Activated CD4-positive, alpha-beta T cell treated with anti-CD3 and anti-CD28 coated beads for 36 hours (primary cell): ENCODE results near the gene TSPAN6. TPM values are rescaled to one million over a fixed set of nuclear protein-coding genes. Genes with fewer than 3 reads are reported as not detected.
A peak's percentile ranks its signal among the peaks of the same experiment; 100 is the strongest.

Source experiments
- ATAC-seq: fragments of 200-7000 bp; cut with Tn5 transposase; one replicate; pipeline ENCODE4 v1.10.0; 2021; ENCODE audit warnings: mild to moderate bottlenecking, moderate library complexity
- CTCF ChIA-PET: fragments of 350-600 bp; sonication (Branson Sonifier 250); formaldehyde crosslinking; loops from one replicate; lab custom pipeline; 2021; ENCODE audit warnings: antibody characterized with exemption; lab: Charles Lee
- POLR2A ChIA-PET: fragments of 350-600 bp; sonication (Branson Sonifier 250); formaldehyde crosslinking; loops from one replicate; lab custom pipeline; 2021; ENCODE audit warnings: antibody characterized with exemption, inconsistent platforms; lab: Charles Lee
- DNase-seq: peaks from one replicate; pipeline ENCODE4 v3.0.0-alpha.2; 2020
- H3K27ac Mint-ChIP-seq: one replicate; pipeline ENCODE4 v1.8.0; 2021; ENCODE audit warnings: mixed read lengths
- H3K27me3 Mint-ChIP-seq: one replicate; pipeline ENCODE4 v1.8.0; 2021; ENCODE audit warnings: mixed read lengths
- H3K36me3 Mint-ChIP-seq: one replicate; pipeline ENCODE4 v1.8.0; 2021; ENCODE audit warnings: low read depth, mixed read lengths
- H3K4me1 Mint-ChIP-seq: one replicate; pipeline ENCODE4 v1.8.0; 2021; ENCODE audit warnings: mixed read lengths
- H3K4me3 Mint-ChIP-seq: one replicate; pipeline ENCODE4 v1.8.0; 2021; ENCODE audit warnings: mild to moderate bottlenecking, moderate library complexity, mixed read lengths
- H3K9me3 Mint-ChIP-seq: one replicate; pipeline ENCODE4 v1.8.0; 2021; ENCODE audit warnings: low read depth, mixed read lengths
- intact Hi-C, 2 experiments: fragments of 100-400 bp; cut with DNase I in 1 of 2; cut with micrococcal nuclease in 1 of 2; formaldehyde crosslinking; loops; one replicate each; pipeline versions ENCODE4 v1.14.2 to v1.15.1; 2022 to 2024; cut with DNase I, micrococcal nuclease
- total RNA-seq, 2 experiments: library from RNA; stranded (reverse); gene quantifications; one replicate each; pipeline ENCODE4 v1.2.3, GENCODE V29; 2021

TSPAN6 gene
- under 1 TPM; 0.41 to 0.47 TPM for total RNA-seq

GRCh38 chrX:100636321-100636991, at the start of gene TSPAN6:
Gene TSPAN6, minus strand, starts transcription at chrX:100636806. Its CDS starts 112 bp downstream, at chrX:100636694.
- intact Hi-C loops: loop anchor here in 1 of 2 experiments (1.0 kb wide), 2 partner anchors 21 to 123 kb away; no protein-coding TSS in a partner anchor
- DNase-seq (peak; percentile 84), ATAC-seq (peak; percentile 100)
- CTCF ChIA-PET: interaction anchor here (0.6 to 1.7 kb wide), 6 partner anchors 21 to 651 kb away, joined by 3 to 6 read pairs (median 4); no protein-coding TSS in a partner anchor
- POLR2A ChIA-PET: no interaction called here
- Mint-ChIP-seq H3K27me3 (peaks cover 8% of the 10 kb centered on the region), H3K27ac (peak within 1 kb of the TSS; percentile 83), H3K36me3 (no peaks in the 10 kb centered on the region), H3K4me3 (peak within 1 kb of the TSS; percentile 75), H3K4me1 (peaks cover 6% of the 10 kb centered on the region), H3K9me3 (no peaks in the 10 kb centered on the region)

GRCh38 chrX:100685997-100686305, 49.3 kb upstream of the TSPAN6 start:
- Mint-ChIP-seq H3K27ac (no peak overlapping the region), H3K27me3 (peaks cover 3% of the 10 kb centered on the region), H3K4me1 (peaks cover 13% of the 10 kb centered on the region), H3K4me3 (no peak overlapping the region), H3K9me3 (no peaks in the 10 kb centered on the region), H3K36me3 (no peaks in the 10 kb centered on the region)
- ChIA-PET CTCF (interaction anchor here (0.6 to 11.2 kb wide), 6 partner anchors 14 to 509 kb away, joined by 3 to 134 read pairs (median 5); no protein-coding TSS in a partner anchor), POLR2A (no interaction called here)
- intact Hi-C loops: loop anchor here (1.0 to 2.0 kb wide), 3 partner anchors 82 to 601 kb away; no protein-coding TSS in a partner anchor
- no peak for DNase-seq
- ATAC-seq: no peak

GRCh38 chrX:100685284-100685996, 48.8 kb upstream of the TSPAN6 start:
- ATAC-seq: peak; percentile 84
- H3K9me3 Mint-ChIP-seq: no peaks in the 10 kb centered on the region
- peak; percentile 75 for DNase-seq
- no peak overlapping the region for H3K4me3 Mint-ChIP-seq
- H3K4me1 Mint-ChIP-seq: peaks cover 13% of the 10 kb centered on the region
- ChIA-PET POLR2A (no interaction called here), CTCF (interaction anchor here (0.6 to 11.2 kb wide), 13 partner anchors 11 to 510 kb away, joined by 3 to 134 read pairs (median 4); no protein-coding TSS in a partner anchor)
- no peak overlapping the region for H3K27ac Mint-ChIP-seq
- intact Hi-C loops: loop anchor here (1.0 to 2.0 kb wide), 3 partner anchors 83 to 602 kb away; no protein-coding TSS in a partner anchor
- no peaks in the 10 kb centered on the region for H3K36me3 Mint-ChIP-seq
- H3K27me3 Mint-ChIP-seq: peaks cover 3% of the 10 kb centered on the region

GRCh38 chrX:100682939-100683338, 46.3 kb upstream of the TSPAN6 start:
- DNase-seq (no peak), ATAC-seq (no peak)
- Mint-ChIP-seq H3K27ac (no peak overlapping the region), H3K9me3 (no peaks in the 10 kb centered on the region), H3K27me3 (no peaks in the 10 kb centered on the region), H3K4me1 (peaks cover 13% of the 10 kb centered on the region), H3K36me3 (no peaks in the 10 kb centered on the region), H3K4me3 (no peak overlapping the region)
- intact Hi-C loops: no loop called here
- ChIA-PET CTCF (interaction anchor here (1.3 to 11.2 kb wide), 3 partner anchors 34 to 85 kb away, joined by 3 to 134 read pairs (median 5); partner anchors contain the start of gene TSPAN6), POLR2A (no interaction called here)

- Mint-ChIP-seq H3K4me3 (no peak overlapping the region), H3K36me3 (no peaks in the 10 kb centered on the region), H3K27ac (no peak overlapping the region), H3K4me1 (peaks cover 5% of the 10 kb centered on the region), H3K27me3 (no peaks in the 10 kb centered on the region), H3K9me3 (no peaks in the 10 kb centered on the region)
- CTCF ChIA-PET: interaction anchor here (1.0 to 11.2 kb wide), 2 partner anchors 10 to 87 kb away, joined by 3 to 134 read pairs; no protein-coding TSS in a partner anchor
- ATAC-seq (no peak), DNase-seq (no peak)
- POLR2A ChIA-PET: no interaction called here
- intact Hi-C loops: no loop called here
Measured at GRCh38 chrX:100681599-100681998, 45.0 kb upstream of the TSPAN6 start.

GRCh38 chrX:100680756-100681155, 44.1 kb upstream of the TSPAN6 start:
- POLR2A ChIA-PET: no interaction called here
- ATAC-seq (no peak), DNase-seq (no peak)
- intact Hi-C loops: no loop called here
- H3K9me3 Mint-ChIP-seq: no peaks in the 10 kb centered on the region
- H3K27me3 Mint-ChIP-seq: no peaks in the 10 kb centered on the region
- H3K27ac Mint-ChIP-seq: no peak overlapping the region
- CTCF ChIA-PET: interaction anchor here (1.0 to 11.2 kb wide), 2 partner anchors 9 to 87 kb away, joined by 3 to 134 read pairs; no protein-coding TSS in a partner anchor
- H3K4me1 Mint-ChIP-seq: peaks cover 4% of the 10 kb centered on the region
- no peaks in the 10 kb centered on the region for H3K36me3 Mint-ChIP-seq
- H3K4me3 Mint-ChIP-seq: no peak overlapping the region

- DNase-seq (no peak), ATAC-seq (no peak)
- Mint-ChIP-seq H3K4me3 (no peak overlapping the region), H3K9me3 (no peaks in the 10 kb centered on the region), H3K36me3 (no peaks in the 10 kb centered on the region), H3K27me3 (no peaks in the 10 kb centered on the region), H3K4me1 (peaks cover 9% of the 10 kb centered on the region), H3K27ac (no peak overlapping the region)
- intact Hi-C loops: no loop called here
- ChIA-PET POLR2A (no interaction called here), CTCF (no interaction called here)
Measured at GRCh38 chrX:100677611-100678181, 41.1 kb upstream of the TSPAN6 start.

- intact Hi-C loops: no loop called here
- no peaks in the 10 kb centered on the region for H3K27me3 Mint-ChIP-seq
- no peak overlapping the region for H3K27ac Mint-ChIP-seq
- POLR2A ChIA-PET: no interaction called here
- no peaks in the 10 kb centered on the region for H3K36me3 Mint-ChIP-seq
- ATAC-seq (no peak), DNase-seq (no peak)
- H3K4me3 Mint-ChIP-seq: no peak overlapping the region
- H3K4me1 Mint-ChIP-seq: peaks cover 9% of the 10 kb centered on the region
- CTCF ChIA-PET: interaction anchor here (1.1 to 2.1 kb wide), 3 partner anchors 10 to 94 kb away, joined by 3 to 8 read pairs (median 5); no protein-coding TSS in a partner anchor
- no peaks in the 10 kb centered on the region for H3K9me3 Mint-ChIP-seq
Measured at GRCh38 chrX:100674705-100675104, 38.1 kb upstream of the TSPAN6 start.

GRCh38 chrX:100673397-100673953, 36.9 kb upstream of the TSPAN6 start:
- H3K27ac Mint-ChIP-seq: no peak overlapping the region
- CTCF ChIA-PET: interaction anchor here (0.6 to 1.6 kb wide), 4 partner anchors 21 to 564 kb away, joined by 3 to 9 read pairs (median 4); no protein-coding TSS in a partner anchor
- intact Hi-C loops: no loop called here

GRCh38 chrX:100672966-100673365, 36.4 kb upstream of the TSPAN6 start:
- intact Hi-C loops: no loop called here
- no peaks in the 10 kb centered on the region for H3K36me3 Mint-ChIP-seq
- ChIA-PET POLR2A (no interaction called here), CTCF (interaction anchor here (0.6 to 1.6 kb wide), 5 partner anchors 12 to 564 kb away, joined by 3 to 9 read pairs (median 5); no protein-coding TSS in a partner anchor)
- H3K4me1 Mint-ChIP-seq: peaks cover 9% of the 10 kb centered on the region
- ATAC-seq (no peak), DNase-seq (no peak)
- H3K4me3 Mint-ChIP-seq: no peak overlapping the region
- no peak overlapping the region for H3K27ac Mint-ChIP-seq
- H3K9me3 Mint-ChIP-seq: no peaks in the 10 kb centered on the region
- no peaks in the 10 kb centered on the region for H3K27me3 Mint-ChIP-seq

More at GRCh38 chrX:100673397-100673953, 36.9 kb upstream of the TSPAN6 start:
- Mint-ChIP-seq H3K27me3 (no peaks in the 10 kb centered on the region), H3K4me3 (no peak overlapping the region), H3K36me3 (no peaks in the 10 kb centered on the region), H3K4me1 (peaks cover 9% of the 10 kb centered on the region), H3K9me3 (no peaks in the 10 kb centered on the region)
- ATAC-seq (no peak), DNase-seq (no peak)
- POLR2A ChIA-PET: no interaction called here

GRCh38 chrX:100663642-100664041, 27.0 kb upstream of the TSPAN6 start:
- no peaks in the 10 kb centered on the region for H3K4me1 Mint-ChIP-seq
- ATAC-seq: no peak
- peaks cover 2% of the 10 kb centered on the region for H3K27me3 Mint-ChIP-seq
- no peak overlapping the region for H3K4me3 Mint-ChIP-seq
- DNase-seq: no peak
- no peak overlapping the region for H3K27ac Mint-ChIP-seq
- no peaks in the 10 kb centered on the region for H3K9me3 Mint-ChIP-seq
- ChIA-PET CTCF (no interaction called here), POLR2A (no interaction called here)
- intact Hi-C loops: no loop called here
- no peaks in the 10 kb centered on the region for H3K36me3 Mint-ChIP-seq
